ENCODE results near the gene KIAA0753. TPM values are rescaled to one million over a fixed set of nuclear protein-coding genes. Genes with fewer than 3 reads are reported as not detected.

Gene KIAA0753
- total RNA-seq, 1 experiment from 2014 or later, result 18.3 TPM

- Histone ChIP-seq H4K20me1 (ENCODE audit: insufficient read depth) (no peaks in the 10 kb centered on the region), H3K4me3 (replicated peaks in 1 of 2; ENCODE audit: low read depth in 1 of 2, low read length in 2 of 2) (no peak overlapping the region), H3K9me3 (ENCODE audit: control insufficient read depth in 1 of 2, insufficient read depth in 1 of 2, low read depth in 1 of 2, low read length in 2 of 2) (no peaks in the 10 kb centered on the region), H3K4me2 (ENCODE audit: low read length) (no peak overlapping the region), H3K27me3 (ENCODE audit: insufficient read depth, low read length) (no peaks in the 10 kb centered on the region), H3K9me2 (ENCODE audit: insufficient read depth) (no peaks in the 10 kb centered on the region), H3K9ac (ENCODE audit: low read length) (no peak overlapping the region), H3K4me1 (ENCODE audit: control insufficient read depth in 1 of 2, insufficient read depth in 2 of 2, low read length in 2 of 2) (no peaks in the 10 kb centered on the region), H2AFZ (ENCODE audit: low read depth, low read length, poor library complexity, severe bottlenecking) (no peak overlapping the region), H3K36me3 (ENCODE audit: control insufficient read depth in 1 of 2, insufficient read depth in 2 of 2, low read length in 2 of 2) (peaks cover 37 to 45% of the 10 kb centered on the region in 2 experiments), H3K27ac (ENCODE audit: low read depth, low read length) (no peak overlapping the region), H3K79me2 (ENCODE audit: insufficient read depth, low read length) (no peaks in the 10 kb centered on the region)
- ChIA-PET POLR2A (interaction anchor here (0.5 kb wide), 1 partner anchor 26 kb away, joined by 6 read pairs; no protein-coding TSS in a partner anchor), RAD21 (ENCODE audit: low non-redundant PET in 1 of 2, low total read pairs in 2 of 2, uncharacterized antibody in 2 of 2, unreplicated experiment in 2 of 2) (no interaction called here), CTCF (no interaction called here)
- intact Hi-C loops (cut with micrococcal nuclease), result no loop called here
- TF ChIP-seq EGR1 (IDR thresholded peaks at IDR 0.05; ENCODE audit: low read depth), result no peak
- no peak for TF ChIP-seq ZBTB33 (IDR thresholded peaks at IDR 0.05; ENCODE audit: extremely low read depth, insufficient replicate concordance, low read length)
- TF ChIP-seq CBX3 (IDR thresholded peaks at IDR 0.05; ENCODE audit: low read depth), result no peak
- no peak for TF ChIP-seq ZFX (IDR thresholded peaks at IDR 0.05)
- TF ChIP-seq POLR2A (IDR thresholded peaks at IDR 0.05; ENCODE audit: borderline replicate concordance, extremely low read depth, insufficient read depth, insufficient read length), result no peak
- no peak for TF ChIP-seq JUND (IDR thresholded peaks at IDR 0.05)
- no peak for TF ChIP-seq TCF7L2 (IDR thresholded peaks at IDR 0.05; ENCODE audit: borderline replicate concordance, extremely low read depth, insufficient read depth, insufficient read length)
- TF ChIP-seq REST (IDR thresholded peaks at IDR 0.05; ENCODE audit: low read depth), result no peak
- TF ChIP-seq ATF3 (IDR thresholded peaks at IDR 0.05), result no peak
- no peak for TF ChIP-seq YY1 (IDR thresholded peaks at IDR 0.05; ENCODE audit: extremely low read depth, insufficient replicate concordance, low read depth, low read length)
- no peak for TF ChIP-seq SP1 (IDR thresholded peaks at IDR 0.05; ENCODE audit: low read depth)
- TF ChIP-seq EZH2phosphoT487 (IDR thresholded peaks at IDR 0.05; ENCODE audit: borderline replicate concordance), result no peak
- no peak for TF ChIP-seq CTCF (IDR thresholded peaks at IDR 0.05 in 2 of 3, conservative IDR thresholded peaks at IDR 0.05 in 1 of 3; ENCODE audit: borderline replicate concordance in 1 of 3, insufficient read depth in 1 of 3, low read depth in 2 of 3, low read length in 2 of 3)
- TF ChIP-seq SRF (IDR thresholded peaks at IDR 0.05; ENCODE audit: low read depth), result no peak
- TF ChIP-seq ZNF274 (IDR thresholded peaks at IDR 0.05; ENCODE audit: low read depth, low read length), result no peak
- TF ChIP-seq MAX (IDR thresholded peaks at IDR 0.05), result no peak
- TF ChIP-seq RAD21 (IDR thresholded peaks at IDR 0.05; ENCODE audit: low read depth), result no peak
- no peak for TF ChIP-seq FOSL1 (IDR thresholded peaks at IDR 0.05; ENCODE audit: low read depth)
- no peak for TF ChIP-seq EZH2 (IDR thresholded peaks at IDR 0.05)
- BruUV-seq (replicated peaks), result no TSS peak
- ATAC-seq (no peak), DNase-seq (ENCODE audit: low read depth, low spot score) (no peak)
Measured at GRCh38 chr17:6588165-6588564, 52.3 kb downstream of the KIAA0753 start.
